Esophagus (tissue), 2 donors: ENCODE data around the gene SLC4A3. TPM values are rescaled to one million over a fixed set of nuclear protein-coding genes. Genes with fewer than 3 reads are reported as not detected.

Experiments
- H3K27ac ChIP-seq, 2 donors: one replicate each; pipeline ENCODE4 v1.5.1; 2013; ENCODE audit warnings: low read depth in 2 of 2, mild to moderate bottlenecking in 2 of 2, inconsistent platforms in 1 of 2, low read length in 1 of 2, moderate library complexity in 1 of 2
- H3K27me3 ChIP-seq, 2 donors: one replicate each; pipeline ENCODE4 v1.6.1; 2013; ENCODE audit warnings: low read length in 2 of 2, control low read depth in 1 of 2, mild to moderate bottlenecking in 1 of 2; ENCODE audit not compliant: insufficient read depth in 2 of 2, control insufficient read depth in 1 of 2
- H3K36me3 ChIP-seq, 2 donors: one replicate each; pipeline ENCODE4 v1.6.1; 2013; ENCODE audit warnings: low read length in 1 of 2; ENCODE audit not compliant: control insufficient read depth in 2 of 2, insufficient read depth in 2 of 2
- H3K4me1 ChIP-seq, 2 donors: one replicate each; pipeline ENCODE4 v1.6.1; 2013; ENCODE audit warnings: low read length in 1 of 2; ENCODE audit not compliant: control insufficient read depth in 2 of 2, insufficient read depth in 2 of 2
- H3K4me3 ChIP-seq, 2 donors: one replicate each; pipeline ENCODE4 v1.5.1; 2013; ENCODE audit warnings: low read length in 2 of 2, mild to moderate bottlenecking in 2 of 2, low read depth in 1 of 2, moderate library complexity in 1 of 2
- H3K9me3 ChIP-seq, 2 donors: one replicate each; pipeline ENCODE4 v1.6.1; 2013; ENCODE audit warnings: mild to moderate bottlenecking in 2 of 2, low read depth in 1 of 2, low read length in 1 of 2, moderate library complexity in 1 of 2; ENCODE audit not compliant: control insufficient read depth in 2 of 2, insufficient read depth in 1 of 2
- WGBS, 2 donors: extraction: QIAGEN DNeasy Blood & Tissue Kit; methylation state at CpG; one replicate each; pipeline ENCODE4 v1.1.7; 2013; 5-methylcytosine and 5-hydroxymethylcytosine counted together
- polyA plus RNA-seq, 2 donors: library from polyadenylated mRNA; stranded (reverse); fragments of 200-250 nt; gene quantifications; one replicate each; pipeline ENCODE4 v1.2.3, GENCODE V29; 2013
- donor health status: healthy with polysubstance abuse.
- donor health status: Bipolar disorder and iron deficiency.

SLC4A3 gene
- polyA plus RNA-seq, 2 donors = 2.0 to 2.5 TPM

DNA sequence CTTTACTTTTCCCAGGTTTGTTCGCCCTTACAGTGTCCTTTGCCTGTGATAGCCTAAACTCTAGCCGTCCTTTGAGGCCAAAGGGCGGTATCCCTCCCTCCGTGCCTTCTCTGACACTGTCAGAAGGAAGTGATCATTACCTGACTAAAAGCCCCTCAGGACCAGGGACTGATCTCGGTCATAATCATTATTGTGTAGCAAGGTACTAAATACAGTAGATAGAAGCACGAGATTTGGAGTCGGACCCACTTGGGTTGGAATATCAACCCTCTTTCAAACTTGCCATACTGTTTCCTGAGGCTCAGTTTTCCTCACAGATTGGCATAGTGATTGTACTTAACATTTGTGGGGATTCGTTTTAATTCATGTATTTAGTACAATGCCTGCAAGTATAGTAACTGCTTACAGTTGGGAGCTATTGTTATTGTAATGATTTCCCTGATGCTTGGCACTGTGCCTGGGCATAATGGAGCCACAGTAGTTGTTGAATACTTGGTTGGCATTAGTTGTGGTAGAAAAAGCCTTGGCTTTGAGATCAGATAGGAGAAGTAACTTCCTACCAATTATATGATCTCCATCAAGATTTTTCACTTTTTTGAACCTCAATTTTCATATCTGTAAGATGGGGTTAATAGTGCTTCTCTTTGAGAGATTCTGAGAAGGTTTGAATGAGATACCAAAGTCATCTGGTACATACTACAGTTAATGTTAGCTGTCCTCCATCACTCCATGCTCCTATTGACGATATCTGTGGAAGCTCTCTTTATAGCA lies 28.9 kb upstream of the SLC4A3 start:
- peak overlapping the region; percentile 95 to 96 for H3K27ac ChIP-seq
- WGBS, 2 donors = 25 to 26% methylated on average over 9 of the region's 9 CpGs

DNA sequence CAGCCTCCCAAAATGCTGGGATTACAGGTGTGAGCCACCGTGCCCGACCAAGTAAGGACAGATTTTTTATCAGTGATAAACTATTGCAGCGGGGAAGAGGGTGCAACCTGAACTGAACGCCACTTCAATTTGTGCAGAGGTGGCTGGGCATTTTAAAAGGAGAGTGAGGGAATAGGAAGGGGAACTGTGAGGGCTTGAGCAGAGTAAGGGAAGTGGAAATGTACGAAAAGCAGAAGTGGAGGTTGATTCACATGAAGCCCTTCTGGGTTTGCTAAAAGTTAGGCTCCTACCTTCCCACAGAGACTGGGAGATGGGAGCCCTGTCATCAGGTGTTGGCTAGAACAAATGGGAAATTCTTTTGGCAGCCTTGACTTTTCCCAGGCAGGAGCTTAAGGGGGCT lies 23.7 kb upstream of the SLC4A3 start:
- H3K4me1 ChIP-seq = no peaks in the 10 kb centered on the region
- no peak overlapping the region for H3K27ac ChIP-seq
- H3K4me3 ChIP-seq = no peak overlapping the region
- 88 to 90% methylated on average over 5 of the region's 5 CpGs for WGBS, 2 donors
- no peaks in the 10 kb centered on the region for H3K9me3 ChIP-seq
- H3K36me3 ChIP-seq = peaks cover 27 to 32% of the 10 kb centered on the region in 2 donors
- no peaks in the 10 kb centered on the region for H3K27me3 ChIP-seq

More for the DNA sequence above, 28.9 kb upstream of the SLC4A3 start:
- H3K4me1 ChIP-seq = no peaks in the 10 kb centered on the region
- H3K9me3 ChIP-seq = no peaks in the 10 kb centered on the region
- peaks cover 10 to 15% of the 10 kb centered on the region in 2 donors for H3K36me3 ChIP-seq
- no peaks in the 10 kb centered on the region for H3K27me3 ChIP-seq
- H3K4me3 ChIP-seq = peak overlapping the region; percentile 68 to 78

DNA sequence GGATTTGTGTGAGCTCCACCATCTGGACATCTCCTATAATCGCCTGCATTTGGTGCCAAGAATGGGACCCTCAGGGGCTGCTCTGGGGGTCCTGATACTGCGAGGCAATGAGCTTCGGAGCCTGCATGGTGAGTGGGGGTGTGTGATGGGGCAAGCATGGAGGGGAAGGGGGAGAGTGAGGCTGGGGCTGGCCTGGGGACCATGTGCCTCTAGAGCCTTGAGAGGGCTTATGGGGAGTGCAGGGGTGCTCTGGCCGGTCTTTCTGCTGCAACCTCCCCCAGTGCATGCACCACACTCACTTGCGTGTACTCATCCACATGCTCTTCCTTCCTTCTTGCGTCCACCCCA lies 21.8 kb upstream of the SLC4A3 start:
- no peaks in the 10 kb centered on the region for H3K9me3 ChIP-seq
- H3K36me3 ChIP-seq = peaks cover 27 to 36% of the 10 kb centered on the region in 2 donors
- no peak overlapping the region for H3K27ac ChIP-seq
- 81 to 88% methylated on average over 6 of the region's 6 CpGs for WGBS, 2 donors
- H3K4me1 ChIP-seq = no peaks in the 10 kb centered on the region
- H3K27me3 ChIP-seq = no peaks in the 10 kb centered on the region
- H3K4me3 ChIP-seq = no peak overlapping the region

DNA sequence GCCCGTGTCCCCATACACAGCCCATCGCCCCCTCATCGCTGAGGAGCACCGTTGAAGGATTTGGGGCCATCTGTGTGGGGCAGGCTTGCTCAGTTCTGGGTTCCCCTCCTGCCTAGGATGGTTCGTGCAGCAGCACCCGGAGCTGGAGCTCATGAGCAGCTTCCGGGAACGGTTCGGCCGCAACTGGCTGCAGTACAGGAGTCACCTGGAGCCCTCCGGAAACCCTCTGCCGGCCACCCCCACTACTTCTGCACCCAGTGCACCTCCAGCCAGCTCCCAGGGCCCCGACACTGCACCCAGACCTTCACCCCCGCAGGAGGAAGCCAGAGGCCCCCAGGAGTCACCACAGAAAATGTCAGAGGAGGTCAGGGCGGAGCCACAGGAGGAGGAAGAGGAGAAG lies 19.5 kb upstream of the SLC4A3 start:
- Histone ChIP-seq H3K36me3 (peaks cover 12 to 38% of the 10 kb centered on the region in 2 donors), H3K4me1 (no peaks in the 10 kb centered on the region), H3K27me3 (no peaks in the 10 kb centered on the region), H3K9me3 (no peaks in the 10 kb centered on the region), H3K4me3 (no peak overlapping the region), H3K27ac (no peak overlapping the region)
- 92% methylated on average over 15 of the region's 15 CpGs for WGBS, 2 donors

DNA sequence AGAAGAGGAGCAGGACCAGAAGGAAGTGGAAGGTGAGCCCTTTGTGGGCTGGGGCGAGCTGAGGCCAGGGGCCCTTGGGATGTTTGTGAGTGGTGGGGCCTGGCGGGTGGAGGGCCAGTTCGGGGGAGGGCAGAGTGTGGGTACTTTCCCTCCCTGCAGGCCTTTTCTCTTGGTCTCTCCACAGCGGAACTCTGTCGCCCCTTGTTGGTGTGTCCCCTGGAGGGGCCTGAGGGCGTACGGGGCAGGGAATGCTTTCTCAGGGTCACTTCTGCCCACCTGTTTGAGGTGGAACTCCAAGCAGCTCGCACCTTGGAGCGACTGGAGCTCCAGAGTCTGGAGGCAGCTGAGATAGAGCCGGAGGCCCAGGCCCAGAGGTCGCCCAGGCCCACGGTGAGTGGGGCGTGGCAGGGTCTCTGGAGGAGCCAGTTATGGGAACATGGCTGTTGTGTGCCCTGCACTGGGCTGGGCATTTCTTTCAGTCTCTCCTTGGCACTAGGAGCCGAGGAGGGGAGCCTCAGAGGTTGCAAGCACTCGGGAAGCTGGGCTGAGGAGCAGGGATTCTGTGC lies 18.9 kb upstream of the SLC4A3 start:
- peaks cover 12 to 39% of the 10 kb centered on the region in 2 donors for H3K36me3 ChIP-seq
- no peaks in the 10 kb centered on the region for H3K27me3 ChIP-seq
- H3K9me3 ChIP-seq = no peaks in the 10 kb centered on the region
- 84 to 87% methylated on average over 15 of the region's 15 CpGs for WGBS, 2 donors
- H3K27ac ChIP-seq = no peak overlapping the region
- H3K4me1 ChIP-seq = no peaks in the 10 kb centered on the region
- H3K4me3 ChIP-seq = no peak overlapping the region

DNA sequence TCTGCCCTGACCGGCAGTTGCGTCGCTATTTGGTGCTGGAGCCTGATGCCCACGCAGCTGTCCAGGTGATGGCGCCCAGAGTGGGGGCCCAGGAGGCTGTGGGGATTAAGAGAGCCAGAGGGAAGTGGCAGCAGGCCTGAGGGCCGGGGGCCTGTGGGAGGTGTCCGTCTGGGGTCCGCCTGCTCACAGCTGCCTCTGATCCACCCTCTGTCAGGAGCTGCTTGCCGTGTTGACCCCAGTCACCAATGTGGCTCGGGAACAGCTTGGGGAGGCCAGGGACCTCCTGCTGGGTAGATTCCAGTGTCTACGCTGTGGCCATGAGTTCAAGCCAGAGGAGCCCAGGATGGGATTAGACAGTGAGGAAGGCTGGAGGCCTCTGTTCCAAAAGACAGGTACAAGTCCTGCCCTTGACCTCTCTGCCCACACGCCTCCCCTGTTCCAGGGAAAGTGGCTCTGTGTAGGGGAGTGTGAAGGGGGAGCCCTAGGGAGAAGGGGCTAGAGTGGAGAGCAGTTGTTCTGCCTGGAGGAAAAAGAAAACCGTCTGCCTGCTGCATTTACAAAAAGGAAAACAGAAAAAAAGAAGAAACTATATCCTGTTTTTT lies 18.2 kb upstream of the SLC4A3 start:
- Histone ChIP-seq H3K4me3 (no peak overlapping the region), H3K36me3 (peaks cover 12 to 41% of the 10 kb centered on the region in 2 donors), H3K27me3 (no peaks in the 10 kb centered on the region), H3K4me1 (no peaks in the 10 kb centered on the region), H3K27ac (peak overlapping the region; percentile 19 to 34), H3K9me3 (no peaks in the 10 kb centered on the region)
- 87 to 88% methylated on average over 13 of the region's 13 CpGs for WGBS, 2 donors

DNA sequence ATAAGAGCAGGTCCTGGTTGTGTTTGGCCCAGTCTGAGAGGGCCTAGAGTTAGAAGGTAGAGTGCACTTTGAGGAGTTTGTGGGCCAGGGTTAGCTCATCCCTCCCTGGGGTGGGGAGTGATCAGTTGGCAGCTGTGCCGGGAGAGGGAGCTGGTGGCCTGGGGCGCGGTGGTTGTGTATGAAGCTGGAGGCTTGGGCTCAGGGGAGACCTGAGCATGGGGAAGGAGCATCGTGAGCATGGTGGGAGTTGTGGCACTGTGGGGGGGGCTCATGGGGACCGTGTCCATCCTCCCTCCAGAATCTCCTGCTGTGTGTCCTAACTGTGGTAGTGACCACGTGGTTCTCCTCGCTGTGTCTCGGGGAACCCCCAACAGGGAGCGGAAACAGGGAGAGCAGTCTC lies 16.1 kb upstream of the SLC4A3 start:
- Histone ChIP-seq H3K27me3 (no peaks in the 10 kb centered on the region), H3K9me3 (no peaks in the 10 kb centered on the region), H3K4me1 (no peaks in the 10 kb centered on the region), H3K4me3 (no peak overlapping the region), H3K36me3 (peaks cover 11 to 51% of the 10 kb centered on the region in 2 donors), H3K27ac (no peak overlapping the region)
- 94 to 95% methylated on average over 9 of the region's 9 CpGs for WGBS, 2 donors

DNA sequence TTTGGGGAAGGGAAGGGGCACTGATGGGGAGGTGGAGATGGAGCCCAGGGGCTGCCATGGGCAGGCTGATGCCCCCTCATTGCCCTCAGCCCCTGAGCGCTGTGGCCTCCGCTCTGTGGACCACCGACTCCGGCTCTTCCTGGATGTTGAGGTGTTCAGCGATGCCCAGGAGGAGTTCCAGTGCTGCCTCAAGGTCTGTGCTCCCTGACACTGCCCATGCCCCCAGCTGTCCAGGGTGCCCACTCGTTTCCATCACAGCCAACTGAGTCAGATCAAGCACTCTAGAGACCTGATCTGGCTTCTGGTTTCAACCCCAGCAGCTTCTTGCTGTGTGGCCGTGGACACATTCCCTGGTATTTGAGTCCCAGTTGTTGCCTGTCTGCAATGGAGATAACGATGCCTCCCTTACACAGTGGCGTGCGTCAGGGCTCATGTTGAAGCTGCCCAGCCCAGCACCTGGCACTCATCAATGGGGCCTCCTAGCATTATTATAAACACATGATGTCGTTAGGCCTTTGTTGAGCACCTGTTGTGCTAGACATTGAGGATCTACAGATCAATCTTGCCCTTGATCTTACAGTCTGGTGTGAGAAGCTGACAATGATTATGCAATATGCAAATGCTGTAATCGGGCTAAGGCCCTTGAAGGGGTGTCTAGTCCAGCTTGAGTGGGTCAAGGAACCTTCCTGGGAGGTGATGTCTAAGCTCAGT lies 15.4 kb upstream of the SLC4A3 start:
- no peak overlapping the region for H3K4me3 ChIP-seq
- H3K27ac ChIP-seq = no peak overlapping the region
- peaks cover 12 to 51% of the 10 kb centered on the region in 2 donors for H3K36me3 ChIP-seq
- WGBS, 2 donors = 78 to 79% methylated on average over 12 of the region's 12 CpGs
- H3K27me3 ChIP-seq = no peaks in the 10 kb centered on the region
- no peaks in the 10 kb centered on the region for H3K4me1 ChIP-seq
- no peaks in the 10 kb centered on the region for H3K9me3 ChIP-seq

DNA sequence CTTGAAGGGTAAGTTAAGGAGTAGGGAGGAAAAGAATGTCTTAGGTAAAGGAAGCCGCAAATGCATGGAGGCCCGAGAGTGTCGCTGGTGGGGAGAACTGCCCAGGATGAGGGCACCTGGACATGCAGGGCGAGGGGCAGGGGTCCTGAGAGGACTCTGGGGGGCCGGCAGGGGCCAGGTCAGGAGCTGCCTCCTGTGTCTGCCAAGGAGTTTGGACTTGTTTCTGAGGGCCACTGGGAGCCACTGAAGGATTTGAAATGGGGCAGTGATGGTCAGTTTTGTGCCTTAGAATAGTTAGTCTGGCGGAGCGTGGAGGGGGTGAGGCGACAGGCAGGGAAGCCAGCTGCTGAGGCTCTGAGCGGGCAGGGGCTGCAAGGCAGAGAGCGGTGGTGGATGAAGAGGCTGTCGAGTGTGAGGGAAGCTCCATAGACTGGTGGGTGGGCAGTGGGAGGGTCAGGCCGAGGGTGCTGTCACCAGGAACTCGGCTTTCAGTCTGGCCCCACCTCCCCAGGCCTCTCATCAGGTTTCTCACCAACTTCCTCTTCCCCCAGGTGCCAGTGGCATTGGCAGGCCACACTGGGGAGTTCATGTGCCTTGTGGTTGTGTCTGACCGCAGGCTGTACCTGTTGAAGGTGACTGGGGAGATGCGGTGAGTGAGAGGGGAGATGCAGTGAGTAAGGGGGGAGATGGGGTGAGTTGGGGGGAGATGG lies 14.7 kb upstream of the SLC4A3 start:
- H3K27ac ChIP-seq = no peak overlapping the region
- 83 to 87% methylated on average over 15 of the region's 15 CpGs for WGBS, 2 donors
- no peaks in the 10 kb centered on the region for H3K27me3 ChIP-seq
- no peak overlapping the region for H3K4me3 ChIP-seq
- no peaks in the 10 kb centered on the region for H3K4me1 ChIP-seq
- H3K36me3 ChIP-seq = peaks cover 10 to 50% of the 10 kb centered on the region in 2 donors
- H3K9me3 ChIP-seq = no peaks in the 10 kb centered on the region
